Dendritic cell treated with granulocyte-macrophage colony-stimulating factor and Interleukin-4, amounts not matched to agents 40 ng/mL and 50 ng/mL, for 4 days (primary cell): Measurements from ENCODE around the gene CHKA.

ENCODE experiments used
- H3K27ac Mint-ChIP-seq: one replicate; pipeline ENCODE4 v1.8.0; 2022; ENCODE audit warnings: mild to moderate bottlenecking, mixed read lengths
- H3K27me3 Mint-ChIP-seq: one replicate; pipeline ENCODE4 v1.8.0; 2022; ENCODE audit warnings: mild to moderate bottlenecking, mixed read lengths
- H3K36me3 Mint-ChIP-seq: one replicate; pipeline ENCODE4 v1.8.0; 2022; ENCODE audit warnings: low read depth, mixed read lengths
- H3K4me1 Mint-ChIP-seq: one replicate; pipeline ENCODE4 v1.8.0; 2022; ENCODE audit warnings: low read depth, mixed read lengths
- H3K4me3 Mint-ChIP-seq: one replicate; pipeline ENCODE4 v1.8.0; 2022; ENCODE audit warnings: mild to moderate bottlenecking, moderate library complexity, mixed read lengths
- H3K9me3 Mint-ChIP-seq: one replicate; pipeline ENCODE4 v1.8.0; 2022; ENCODE audit warnings: mixed read lengths
- intact Hi-C: fragments of 100-400 bp; cut with micrococcal nuclease; formaldehyde crosslinking; loops from one replicate; pipeline ENCODE4 v1.15.0; 2022

Gene CHKA

DNA sequence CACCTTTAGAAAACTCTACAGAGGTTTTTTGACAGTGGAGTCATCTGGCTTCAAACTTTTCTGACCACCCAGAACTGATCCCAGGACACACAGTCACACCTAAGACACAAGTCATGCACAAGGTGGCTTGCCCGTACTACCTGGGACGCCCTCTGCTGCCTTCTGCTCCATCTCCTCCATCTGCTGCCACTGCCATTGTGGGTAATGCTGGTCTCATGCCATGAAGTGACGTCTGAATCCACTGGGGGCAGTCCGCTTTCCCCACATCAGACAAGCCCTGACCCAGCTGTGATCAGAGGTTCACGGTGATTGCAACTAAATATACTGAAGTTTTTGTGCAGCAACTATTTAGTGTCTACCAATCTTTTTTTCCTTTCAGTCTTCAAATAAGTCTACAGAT is 96.1 kb downstream of the CHKA start:
- no peak overlapping the region for H3K4me3 Mint-ChIP-seq
- H3K27ac Mint-ChIP-seq = no peak overlapping the region
- peaks cover 32% of the 10 kb centered on the region for H3K4me1 Mint-ChIP-seq
- H3K9me3 Mint-ChIP-seq = no peaks in the 10 kb centered on the region
- intact Hi-C loops = no loop called here
- no peaks in the 10 kb centered on the region for H3K27me3 Mint-ChIP-seq
- H3K36me3 Mint-ChIP-seq = peaks cover 90% of the 10 kb centered on the region

DNA sequence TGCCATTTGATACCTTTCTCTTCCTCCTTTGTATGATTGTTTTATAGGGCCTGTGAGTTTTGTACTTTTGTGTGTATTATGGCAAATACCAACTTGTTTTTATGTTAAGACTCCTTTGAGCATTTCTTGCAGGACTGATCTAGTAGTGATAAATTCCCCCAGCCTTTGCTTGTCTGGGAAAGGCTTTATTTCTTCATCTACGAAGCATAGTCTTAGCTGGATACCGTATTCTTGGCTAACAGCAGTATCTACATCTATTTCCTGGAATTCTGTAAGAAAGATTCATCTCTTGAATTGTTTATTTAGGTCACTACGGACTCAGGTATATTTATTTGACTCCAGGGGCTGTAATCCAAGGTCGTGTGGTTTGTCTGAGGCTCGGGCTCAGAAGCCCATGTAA is 96.7 kb downstream of the CHKA start:
- Mint-ChIP-seq H3K27me3 (no peaks in the 10 kb centered on the region), H3K9me3 (no peaks in the 10 kb centered on the region), H3K36me3 (peaks cover 94% of the 10 kb centered on the region), H3K4me1 (peaks cover 28% of the 10 kb centered on the region), H3K27ac (no peak overlapping the region), H3K4me3 (no peak overlapping the region)
- intact Hi-C loops = no loop called here

DNA sequence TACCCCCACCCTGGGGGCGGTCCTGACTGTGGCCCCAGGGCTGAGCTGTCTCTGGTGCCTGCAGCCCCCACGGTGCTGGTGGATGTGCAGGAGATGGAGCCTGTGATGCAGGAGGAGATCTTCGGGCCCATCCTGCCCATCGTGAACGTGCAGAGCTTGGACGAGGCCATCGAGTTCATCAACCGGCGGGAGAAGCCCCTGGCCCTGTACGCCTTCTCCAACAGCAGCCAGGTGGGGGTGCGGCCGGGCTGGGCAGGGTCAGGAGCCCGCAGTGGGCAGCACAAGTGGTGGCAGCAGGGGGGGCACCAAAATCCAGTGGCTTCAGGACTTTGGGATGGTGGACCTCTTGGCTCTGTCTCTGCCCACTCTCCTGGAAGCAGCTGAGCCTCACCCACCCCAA is 98.7 kb downstream of the CHKA start:
- no peak overlapping the region for H3K27ac Mint-ChIP-seq
- H3K4me3 Mint-ChIP-seq = no peak overlapping the region
- peaks cover 100% of the 10 kb centered on the region for H3K36me3 Mint-ChIP-seq
- no peaks in the 10 kb centered on the region for H3K27me3 Mint-ChIP-seq
- no peaks in the 10 kb centered on the region for H3K9me3 Mint-ChIP-seq
- H3K4me1 Mint-ChIP-seq = peaks cover 19% of the 10 kb centered on the region
- intact Hi-C loops = no loop called here

DNA sequence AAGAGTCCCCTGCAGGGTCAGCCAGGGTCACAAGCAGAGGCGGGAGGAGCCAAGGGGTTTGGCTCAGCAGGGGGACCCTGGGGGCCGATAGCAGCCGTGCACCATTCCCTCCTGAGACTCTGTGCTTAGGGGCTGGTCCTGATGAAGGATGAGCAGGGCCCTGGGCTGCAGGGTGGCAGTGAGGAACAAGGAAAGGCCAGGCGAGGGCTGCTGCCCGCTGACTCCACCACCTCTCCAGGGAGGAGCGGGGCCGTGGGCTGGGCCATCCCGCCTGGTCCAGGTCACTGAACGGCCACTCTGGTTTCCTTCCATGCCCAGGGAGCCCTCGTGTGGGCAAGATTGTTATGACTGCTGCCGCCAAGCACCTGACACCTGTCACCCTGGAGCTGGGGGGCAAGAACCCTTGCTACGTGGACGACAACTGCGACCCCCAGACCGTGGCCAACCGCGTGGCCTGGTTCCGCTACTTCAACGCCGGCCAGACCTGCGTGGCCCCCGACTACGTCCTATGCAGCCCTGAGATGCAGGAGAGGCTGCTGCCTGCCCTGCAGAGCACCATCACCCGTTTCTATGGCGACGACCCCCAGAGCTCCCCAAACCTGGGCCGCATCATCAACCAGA is 99.9 kb downstream of the CHKA start:
- H3K9me3 Mint-ChIP-seq = no peaks in the 10 kb centered on the region
- H3K27me3 Mint-ChIP-seq = no peaks in the 10 kb centered on the region
- H3K4me3 Mint-ChIP-seq = no peak overlapping the region
- intact Hi-C loops = no loop called here
- peaks cover 20% of the 10 kb centered on the region for H3K4me1 Mint-ChIP-seq
- H3K36me3 Mint-ChIP-seq = peaks cover 100% of the 10 kb centered on the region
- no peak overlapping the region for H3K27ac Mint-ChIP-seq

DNA sequence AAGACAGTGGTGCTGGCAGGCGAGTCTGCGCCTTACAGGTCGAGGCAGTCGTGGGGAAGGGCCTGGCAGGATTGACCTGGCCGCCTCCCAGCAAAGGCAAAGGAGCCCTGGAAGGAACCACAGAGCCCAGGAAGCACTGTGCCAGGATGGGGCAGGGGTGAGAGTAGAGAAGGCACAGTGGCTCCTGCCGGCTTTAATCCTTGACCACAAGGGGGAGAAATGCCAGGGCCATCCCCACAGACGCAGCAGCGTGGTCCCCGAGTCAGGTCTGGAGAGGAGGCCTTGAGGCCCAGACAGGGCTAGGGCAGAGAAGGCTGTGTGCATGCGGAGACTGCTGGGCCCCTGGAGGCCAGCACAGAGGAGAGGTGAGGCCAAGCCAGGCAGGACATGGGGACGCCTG is 100.6 kb downstream of the CHKA start:
- Mint-ChIP-seq H3K4me3 (no peak overlapping the region), H3K4me1 (peaks cover 24% of the 10 kb centered on the region), H3K27me3 (no peaks in the 10 kb centered on the region), H3K36me3 (peaks cover 100% of the 10 kb centered on the region), H3K9me3 (no peaks in the 10 kb centered on the region), H3K27ac (no peak overlapping the region)
- intact Hi-C loops = no loop called here

DNA sequence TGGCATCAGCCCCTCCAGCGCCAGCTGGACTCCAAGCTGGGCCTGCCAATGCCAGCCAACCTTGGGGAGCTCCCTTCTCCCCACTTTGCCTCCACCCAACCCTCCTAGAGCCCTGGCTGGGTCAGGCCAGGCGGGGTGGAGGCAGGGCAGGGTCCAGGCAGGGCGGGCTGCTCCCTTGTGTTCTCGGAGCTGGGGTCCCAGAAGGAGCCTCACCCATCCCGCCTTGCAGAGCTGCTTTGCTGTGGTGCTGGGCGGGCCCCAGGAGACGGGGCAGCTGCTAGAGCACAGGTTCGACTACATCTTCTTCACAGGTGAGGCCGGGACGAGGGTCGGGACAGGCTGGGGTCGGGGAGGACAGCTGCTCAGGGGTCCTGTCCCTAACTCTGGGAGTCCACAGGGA is 101.7 kb downstream of the CHKA start:
- H3K4me1 Mint-ChIP-seq = peaks cover 35% of the 10 kb centered on the region

DNA sequence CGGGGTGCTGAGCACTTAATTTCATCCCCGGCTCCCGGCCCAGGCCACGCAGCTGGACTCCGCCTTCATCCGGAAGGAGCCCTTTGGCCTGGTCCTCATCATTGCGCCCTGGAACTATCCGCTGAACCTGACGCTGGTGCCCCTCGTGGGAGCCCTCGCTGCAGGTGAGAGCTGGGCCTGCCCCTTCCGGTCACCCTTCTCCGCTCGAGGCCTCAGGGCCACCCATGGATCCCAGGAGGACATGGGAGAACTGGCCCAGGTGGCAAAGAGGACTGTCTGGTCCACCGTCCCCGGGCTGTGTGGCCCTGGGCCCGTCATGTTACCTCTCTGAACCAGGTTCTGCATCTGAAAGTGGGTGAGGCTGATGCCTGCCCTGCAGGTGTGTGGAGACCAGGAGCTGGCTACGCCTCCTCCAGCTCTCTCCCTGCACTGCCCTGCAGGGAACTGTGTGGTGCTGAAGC is 102.4 kb downstream of the CHKA start:
- intact Hi-C loops = no loop called here

More for the DNA sequence above, 101.7 kb downstream of the CHKA start:
- no peak overlapping the region for H3K27ac Mint-ChIP-seq
- H3K27me3 Mint-ChIP-seq = no peaks in the 10 kb centered on the region
- H3K36me3 Mint-ChIP-seq = peaks cover 100% of the 10 kb centered on the region
- intact Hi-C loops = no loop called here
- H3K9me3 Mint-ChIP-seq = no peaks in the 10 kb centered on the region
- H3K4me3 Mint-ChIP-seq = no peak overlapping the region

DNA sequence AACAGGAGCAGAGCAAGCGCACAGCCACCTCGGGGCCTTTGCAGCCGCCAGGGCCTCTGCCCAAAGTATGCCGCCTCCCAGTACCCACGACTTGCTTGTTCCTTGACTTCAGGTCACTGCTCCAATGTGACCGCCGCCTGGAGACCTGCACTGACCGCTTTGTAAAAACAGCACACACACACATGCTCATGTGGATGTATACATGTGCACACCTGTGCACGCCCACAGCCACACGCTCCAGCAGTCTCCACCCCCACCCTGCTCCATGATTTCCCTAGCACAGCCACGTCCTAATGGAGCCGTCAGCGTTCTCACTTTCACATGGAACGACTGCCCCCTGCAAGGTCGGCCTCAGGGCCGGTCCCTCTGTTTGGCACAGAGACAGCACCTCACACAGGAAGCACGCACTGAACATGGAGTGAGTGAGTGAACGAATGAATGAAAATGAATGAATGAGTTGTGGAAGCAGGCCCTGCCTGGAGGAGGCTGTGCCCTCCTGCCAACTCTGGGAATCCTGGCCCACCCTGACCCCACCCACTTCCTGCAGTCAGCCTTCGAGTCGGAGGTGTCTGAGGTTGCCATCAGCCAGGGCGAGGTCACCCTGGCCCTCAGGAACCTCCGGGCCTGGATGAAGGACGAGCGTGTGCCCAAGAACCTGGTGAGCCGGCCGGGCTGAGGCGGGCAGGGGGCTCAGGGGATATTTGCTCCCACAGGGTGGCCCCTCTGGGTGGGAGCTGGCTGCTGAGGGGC is 103.0 kb downstream of the CHKA start:
- peaks cover 100% of the 10 kb centered on the region for H3K36me3 Mint-ChIP-seq
- H3K27ac Mint-ChIP-seq = no peak overlapping the region
- H3K4me1 Mint-ChIP-seq = peaks cover 48% of the 10 kb centered on the region
- no peaks in the 10 kb centered on the region for H3K27me3 Mint-ChIP-seq
- H3K4me3 Mint-ChIP-seq = no peak overlapping the region
- intact Hi-C loops = no loop called here
- H3K9me3 Mint-ChIP-seq = no peaks in the 10 kb centered on the region

More for the DNA sequence above, 102.4 kb downstream of the CHKA start:
- Mint-ChIP-seq H3K9me3 (no peaks in the 10 kb centered on the region), H3K4me3 (no peak overlapping the region), H3K27me3 (no peaks in the 10 kb centered on the region), H3K27ac (no peak overlapping the region), H3K4me1 (peaks cover 42% of the 10 kb centered on the region), H3K36me3 (peaks cover 100% of the 10 kb centered on the region)

DNA sequence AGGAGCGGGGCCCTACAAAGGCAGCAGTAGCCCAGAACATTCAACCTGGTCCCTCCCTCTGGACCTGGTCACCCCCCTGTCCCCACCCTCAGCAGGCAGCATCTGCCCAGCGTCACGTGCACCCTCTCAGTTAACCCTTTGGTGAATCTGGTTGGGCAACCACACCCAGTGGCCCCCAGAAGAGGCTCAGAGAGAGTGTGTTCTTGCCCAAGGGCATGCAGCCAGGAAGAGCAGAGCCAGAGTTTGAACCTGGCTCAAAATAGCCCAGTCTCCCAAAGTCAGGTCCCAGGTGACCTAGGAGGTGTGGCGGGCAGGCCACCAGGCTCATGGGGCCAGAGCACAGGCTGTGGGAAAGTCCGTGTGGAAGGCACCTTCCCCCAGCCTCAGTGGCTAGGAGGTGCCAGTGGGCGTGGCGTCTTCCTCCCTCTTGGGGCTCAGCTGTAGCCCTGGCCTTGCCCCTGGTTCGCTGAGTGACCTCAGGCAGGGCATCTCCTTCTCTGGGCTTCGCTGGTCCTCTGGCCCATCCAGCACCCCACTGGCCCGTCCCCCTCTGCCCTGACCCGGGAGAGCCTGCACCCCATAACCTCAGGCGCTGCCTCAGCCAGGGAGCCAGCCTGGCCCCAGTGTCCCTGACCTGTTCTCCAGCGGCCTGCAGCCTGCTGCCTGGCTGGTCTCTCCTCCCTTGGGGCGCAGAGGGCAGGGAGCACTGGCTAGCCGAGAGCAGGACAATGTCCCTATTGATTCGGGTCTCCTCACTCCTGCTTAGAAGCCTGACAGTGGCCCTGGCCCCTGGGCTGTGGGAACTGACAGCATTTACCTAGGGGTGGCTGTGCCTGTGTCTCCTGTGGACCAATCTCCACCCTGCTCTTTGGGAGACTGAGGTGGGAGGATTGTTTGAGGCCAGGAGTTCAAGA is 104.0 kb downstream of the CHKA start:
- no peak overlapping the region for H3K4me3 Mint-ChIP-seq
- H3K27me3 Mint-ChIP-seq = no peaks in the 10 kb centered on the region
- peaks cover 96% of the 10 kb centered on the region for H3K36me3 Mint-ChIP-seq
- peak overlapping the region; percentile 7 for H3K27ac Mint-ChIP-seq
- intact Hi-C loops = no loop called here
- no peaks in the 10 kb centered on the region for H3K9me3 Mint-ChIP-seq
- peaks cover 58% of the 10 kb centered on the region for H3K4me1 Mint-ChIP-seq

DNA sequence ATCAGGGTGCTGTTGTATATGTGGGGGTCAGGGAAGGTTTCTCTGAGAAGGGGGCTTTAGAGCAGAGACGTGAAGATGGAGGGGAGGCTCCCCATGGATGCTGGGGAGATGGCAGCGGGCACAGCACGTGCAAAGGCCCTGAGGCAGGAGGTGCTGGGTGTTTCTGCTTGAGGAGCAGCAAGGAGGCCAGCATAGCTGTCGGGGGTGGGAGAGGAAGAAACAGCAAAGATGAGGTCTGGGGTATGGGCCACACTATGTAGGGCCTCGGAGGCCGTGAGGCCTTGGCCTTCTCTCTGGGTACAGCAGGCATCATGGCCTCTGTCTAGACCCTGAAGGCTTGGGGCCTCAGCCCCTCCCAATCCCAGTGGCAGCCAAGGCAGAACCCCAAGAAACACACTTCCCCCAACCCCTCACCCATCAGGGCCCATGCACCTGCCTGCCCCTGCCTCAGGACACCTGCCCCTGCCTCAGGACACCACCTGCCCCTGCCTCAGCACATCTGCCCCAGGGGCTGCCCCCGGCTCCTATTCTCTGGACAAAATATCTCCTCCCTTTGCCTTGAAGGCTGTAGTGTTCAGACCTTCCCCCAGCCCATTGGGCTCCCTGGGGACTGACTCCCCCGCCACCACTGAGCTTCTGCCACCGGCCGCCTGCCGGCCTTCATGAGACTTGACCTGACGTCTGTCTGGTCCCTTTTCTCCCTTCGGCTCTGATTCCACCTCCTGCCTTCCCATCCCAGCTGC is 104.9 kb downstream of the CHKA start:
- Mint-ChIP-seq H3K9me3 (no peaks in the 10 kb centered on the region), H3K4me1 (peaks cover 66% of the 10 kb centered on the region), H3K27me3 (no peaks in the 10 kb centered on the region), H3K4me3 (no peak overlapping the region), H3K36me3 (peaks cover 87% of the 10 kb centered on the region), H3K27ac (peak overlapping the region; percentile 7)
- intact Hi-C loops = no loop called here

DNA sequence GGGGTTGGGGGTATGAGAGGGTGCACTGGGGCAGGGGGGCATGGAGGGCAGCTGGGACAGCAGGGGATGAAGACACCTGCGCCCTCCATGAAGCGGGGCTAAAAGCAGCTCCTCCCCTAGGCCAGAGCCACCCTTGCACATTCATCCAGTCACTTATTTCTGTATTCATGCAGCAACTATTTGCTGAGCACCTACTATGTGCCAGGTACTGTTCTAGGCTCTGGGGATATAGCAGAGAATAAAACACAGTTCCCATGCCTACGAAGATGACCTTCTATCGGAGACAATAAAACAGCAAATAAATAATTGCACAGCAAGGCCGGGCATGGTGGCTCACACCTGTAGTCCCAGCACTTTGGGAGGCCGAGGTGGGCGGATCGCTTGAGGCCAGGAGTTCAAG is 105.7 kb downstream of the CHKA start:
- no peak overlapping the region for H3K27ac Mint-ChIP-seq
- no peaks in the 10 kb centered on the region for H3K9me3 Mint-ChIP-seq
- intact Hi-C loops = no loop called here
- H3K4me3 Mint-ChIP-seq = no peak overlapping the region
- peaks cover 85% of the 10 kb centered on the region for H3K36me3 Mint-ChIP-seq
- no peaks in the 10 kb centered on the region for H3K27me3 Mint-ChIP-seq
- H3K4me1 Mint-ChIP-seq = peaks cover 70% of the 10 kb centered on the region

DNA sequence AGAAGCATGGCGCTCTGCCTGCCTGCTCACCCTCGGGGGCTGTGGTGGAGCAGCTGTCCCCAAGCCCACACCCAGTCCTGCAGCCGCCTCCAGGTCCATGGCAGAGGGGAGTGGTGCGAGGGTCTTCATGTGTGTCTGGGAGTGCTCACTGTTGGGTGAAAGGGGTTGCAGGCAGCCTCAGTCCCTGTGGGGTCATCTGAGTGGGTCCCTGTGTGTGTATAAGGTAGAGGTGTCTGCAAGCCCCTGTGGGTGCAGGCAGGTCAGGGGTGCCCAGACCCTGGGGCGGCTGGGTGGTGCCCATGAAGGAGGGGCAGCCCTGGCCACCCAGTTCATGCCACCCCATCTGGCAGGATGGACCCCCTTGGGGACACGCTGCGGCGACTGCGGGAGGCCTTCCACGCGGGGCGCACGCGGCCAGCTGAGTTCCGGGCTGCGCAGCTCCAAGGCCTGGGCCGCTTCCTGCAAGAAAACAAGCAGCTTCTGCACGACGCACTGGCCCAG is 106.2 kb downstream of the CHKA start:
- H3K36me3 Mint-ChIP-seq = peaks cover 84% of the 10 kb centered on the region
- intact Hi-C loops = no loop called here
- H3K27me3 Mint-ChIP-seq = no peaks in the 10 kb centered on the region
- H3K9me3 Mint-ChIP-seq = no peaks in the 10 kb centered on the region
- H3K4me1 Mint-ChIP-seq = peaks cover 71% of the 10 kb centered on the region
- peak overlapping the region; percentile 99 for H3K27ac Mint-ChIP-seq
- H3K4me3 Mint-ChIP-seq = no peak overlapping the region

DNA sequence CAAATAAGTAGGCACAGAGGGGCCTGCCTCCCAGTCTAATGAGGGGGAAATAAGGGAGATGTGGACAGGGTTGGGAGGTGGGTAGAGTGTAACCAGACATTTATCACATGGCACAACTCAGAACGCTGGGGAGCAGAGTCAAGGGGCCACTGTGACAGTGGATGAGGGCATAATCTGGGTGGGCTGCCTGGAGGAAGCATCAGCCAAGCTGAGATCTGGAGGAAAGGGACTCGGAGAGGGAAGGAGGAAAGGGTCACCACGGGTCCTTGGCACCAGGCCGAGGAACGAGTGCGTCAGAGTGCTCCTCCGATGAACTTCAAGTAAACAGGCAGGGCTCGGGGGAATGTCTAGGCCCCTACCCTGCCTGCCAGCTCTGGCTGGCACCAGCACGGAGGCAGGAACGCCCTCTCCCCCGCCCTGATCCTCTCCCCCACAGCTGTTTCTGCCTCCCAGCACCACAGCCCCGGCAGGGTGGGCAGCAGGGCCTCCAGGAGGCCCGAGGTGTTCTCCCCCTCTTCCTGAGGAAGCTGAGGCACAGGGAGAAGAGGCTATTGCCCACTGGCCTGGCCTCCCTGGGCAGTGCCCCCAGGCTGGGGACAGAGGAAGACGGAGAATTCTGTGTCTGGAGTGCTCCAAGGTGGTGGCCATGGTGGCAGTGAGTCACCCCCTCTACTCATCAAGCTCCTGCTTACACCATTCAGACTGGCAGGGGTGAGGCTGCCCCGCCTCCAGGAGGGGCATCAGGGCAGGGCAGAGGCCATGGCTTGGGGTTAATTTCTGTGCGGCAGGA is 106.8 kb downstream of the CHKA start:
- peaks cover 78% of the 10 kb centered on the region for H3K36me3 Mint-ChIP-seq
- intact Hi-C loops = no loop called here
- H3K27me3 Mint-ChIP-seq = no peaks in the 10 kb centered on the region
- peaks cover 77% of the 10 kb centered on the region for H3K4me1 Mint-ChIP-seq
- H3K4me3 Mint-ChIP-seq = no peak overlapping the region
- H3K9me3 Mint-ChIP-seq = no peaks in the 10 kb centered on the region
- H3K27ac Mint-ChIP-seq = peak overlapping the region; percentile 99
